HUES64 (cell line): ENCODE measurements around the gene SCAI.
"Not testable (repeated sequence)": the region's sequence is repeated elsewhere in the genome, so short reads cannot be mapped to it uniquely, and the experiment has no call there.

Experiments
- H3K27ac ChIP-seq: 2 replicates; pipeline ENCODE4 v1.7.0; 2013; ENCODE audit warnings: low read depth, low read length, inconsistent platforms
- H3K27me3 ChIP-seq: 2 replicates; pipeline ENCODE4 v1.6.1; 2013; ENCODE audit warnings: mild to moderate bottlenecking, low read length; ENCODE audit not compliant: insufficient read depth
- H3K36me3 ChIP-seq: 2 replicates; pipeline ENCODE4 v1.6.1; 2013; ENCODE audit warnings: mild to moderate bottlenecking, low read length; ENCODE audit not compliant: insufficient read depth
- H3K4me1 ChIP-seq: 2 replicates; pipeline ENCODE4 v1.6.1; 2013; ENCODE audit warnings: mild to moderate bottlenecking, low read length, moderate library complexity; ENCODE audit not compliant: insufficient read depth
- H3K4me3 ChIP-seq: 2 replicates; pipeline ENCODE4 v1.5.1; 2013; ENCODE audit warnings: mild to moderate bottlenecking, low read length, moderate library complexity
- H3K9ac ChIP-seq: 2 replicates; pipeline ENCODE4 v1.6.1; 2013; ENCODE audit warnings: mild to moderate bottlenecking, low read depth, low read length
- H3K9me3 ChIP-seq: 2 replicates; pipeline ENCODE4 v1.6.1; 2013; ENCODE audit warnings: low read depth, low read length; ENCODE audit not compliant: insufficient read depth
- WGBS: fragments of 150-250, 120-280 bp; methylation state at CpG from one replicate; pipeline ENCODE4 v1.1.7; 2013; ENCODE audit warnings: missing lambda C conversion rate; 5-methylcytosine and 5-hydroxymethylcytosine counted together

SCAI gene

DNA sequence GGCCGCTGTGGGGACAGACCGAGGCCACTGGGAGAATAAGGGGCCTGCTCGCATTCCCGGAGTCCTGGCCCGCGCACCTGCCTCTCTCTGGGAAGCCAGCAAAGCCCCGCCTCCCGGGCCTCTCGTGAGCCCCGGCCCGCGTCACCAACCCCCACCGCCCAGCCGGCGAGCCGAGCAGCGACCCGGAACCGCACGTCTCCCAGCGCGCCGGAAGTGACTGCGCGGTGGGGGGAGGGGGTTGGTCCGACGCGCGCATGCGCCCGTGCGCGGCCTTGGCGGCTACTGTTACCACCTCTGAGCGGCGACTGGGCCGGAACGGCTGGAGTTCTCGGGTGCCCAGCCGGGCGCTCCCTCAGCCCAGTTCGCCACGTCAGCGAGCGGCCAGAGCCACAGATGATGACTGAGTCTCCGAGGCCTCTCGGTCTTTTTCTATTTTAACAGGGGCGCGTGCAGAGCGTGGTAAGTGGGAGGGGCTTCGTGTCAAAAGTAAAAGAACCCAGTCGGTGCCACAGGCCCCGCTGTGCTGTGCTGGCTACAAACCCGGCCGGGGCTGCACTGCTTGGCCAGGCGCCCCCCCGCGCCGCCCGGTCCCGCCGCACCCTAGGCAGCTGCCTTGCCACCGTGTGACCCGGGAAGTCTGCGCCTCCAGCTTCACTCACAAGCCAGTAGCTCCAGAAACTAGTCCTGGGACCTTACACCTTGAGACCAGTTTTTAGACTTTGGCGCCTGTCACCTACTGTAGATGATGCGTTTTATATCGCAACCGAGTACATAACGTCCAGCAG lies 202.2 kb downstream of the SCAI start, which contains the start of gene GOLGA1:
Gene GOLGA1 (minus strand): TSS at position 190 of the 785 bp plus-strand sequence. CDS start 2,372 bp downstream, outside the sequence.
- H3K9ac ChIP-seq = peak within 1 kb of the TSS; percentile 86
- H3K36me3 ChIP-seq = peaks cover 7% of the 10 kb centered on the region; the same call in 1 of the 2 replicates
- no peaks in the 10 kb centered on the region for H3K27me3 ChIP-seq
- peaks cover 5% of the 10 kb centered on the region; the same call in 1 of the 2 replicates for H3K4me1 ChIP-seq
- no peaks in the 10 kb centered on the region for H3K9me3 ChIP-seq
- peak within 1 kb of the TSS; percentile 94 for H3K27ac ChIP-seq
- WGBS = under 1% methylated on average over 70 of the region's 70 CpGs
- peak within 1 kb of the TSS; percentile 79 for H3K4me3 ChIP-seq

DNA sequence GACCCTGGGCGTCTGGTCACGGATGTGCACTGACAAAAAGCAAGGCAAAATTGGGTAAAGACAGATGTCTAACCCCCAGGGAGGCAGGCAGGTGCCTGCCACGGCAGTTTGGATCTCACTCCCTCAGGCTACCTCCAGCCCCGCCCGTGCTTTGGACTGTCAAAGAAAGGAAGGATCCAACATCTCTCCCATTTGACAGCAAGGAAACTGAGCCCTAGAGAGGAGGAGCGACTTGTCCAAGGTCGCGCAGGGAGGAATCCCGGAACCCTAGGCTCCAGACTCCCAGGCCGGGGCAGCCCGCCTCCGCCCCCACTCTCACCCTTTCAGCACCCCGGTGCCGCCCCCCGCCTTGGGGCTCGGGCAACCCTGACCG lies 202.8 kb downstream of the SCAI start:
- 1% methylated on average over 17 of the region's 17 CpGs for WGBS
- H3K36me3 ChIP-seq = peaks cover 9% of the 10 kb centered on the region; the same call in 1 of the 2 replicates
- H3K4me1 ChIP-seq = peaks cover 5% of the 10 kb centered on the region; the same call in 1 of the 2 replicates
- H3K4me3 ChIP-seq = peak overlapping the region; percentile 79
- H3K27ac ChIP-seq = peak overlapping the region; percentile 94
- H3K9me3 ChIP-seq = no peaks in the 10 kb centered on the region
- H3K9ac ChIP-seq = peak overlapping the region; percentile 84
- H3K27me3 ChIP-seq = no peaks in the 10 kb centered on the region

DNA sequence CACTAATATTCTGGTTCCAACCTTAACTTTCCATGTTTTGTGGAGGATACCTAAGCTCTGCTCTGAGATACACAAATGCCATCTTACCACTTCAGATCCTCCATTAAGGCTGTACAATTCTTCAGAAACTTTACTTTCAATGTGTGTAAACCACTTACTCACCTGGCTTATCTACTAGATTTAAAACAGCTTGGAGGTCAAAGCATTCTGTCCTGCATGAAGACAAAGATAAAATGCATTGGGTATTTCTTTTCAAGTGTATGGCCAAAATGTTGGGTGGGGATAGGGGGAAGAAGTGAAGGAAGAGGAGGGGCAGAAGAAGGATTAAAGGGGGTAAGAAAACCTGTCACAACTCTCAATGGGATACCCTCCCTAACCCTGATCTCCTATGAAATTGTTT lies 203.4 kb downstream of the SCAI start:
- H3K27ac ChIP-seq = peak overlapping the region; percentile 94; the same call in 1 of the 2 replicates
- H3K4me1 ChIP-seq = peaks cover 5% of the 10 kb centered on the region; the same call in 1 of the 2 replicates
- H3K9me3 ChIP-seq = no peaks in the 10 kb centered on the region
- H3K27me3 ChIP-seq = no peaks in the 10 kb centered on the region
- H3K4me3 ChIP-seq = peak overlapping the region; percentile 79
- peaks cover 9% of the 10 kb centered on the region; the same call in 1 of the 2 replicates for H3K36me3 ChIP-seq
- peak overlapping the region; percentile 84 for H3K9ac ChIP-seq

DNA sequence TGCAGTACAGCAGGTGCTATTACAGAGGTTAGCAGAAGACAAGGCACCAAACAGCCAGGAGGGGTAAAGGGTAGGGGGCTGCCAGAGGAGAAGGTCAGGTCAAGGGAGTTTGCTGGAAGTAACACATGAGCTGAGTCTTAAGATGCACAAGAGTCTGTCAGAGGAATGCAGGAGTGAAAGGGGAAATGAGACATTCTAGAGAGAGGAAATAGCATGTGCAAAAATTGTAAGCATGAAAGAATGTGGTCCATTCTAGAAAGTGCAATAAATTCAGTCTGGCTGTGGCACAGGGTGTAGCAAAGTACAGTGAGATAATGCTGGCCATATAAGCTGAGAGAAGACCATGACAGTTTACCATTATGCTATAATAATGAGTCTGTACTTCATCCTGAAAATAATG lies 209.0 kb downstream of the SCAI start:
- H3K4me3 ChIP-seq = no peak overlapping the region
- no peaks in the 10 kb centered on the region for H3K27me3 ChIP-seq
- no peaks in the 10 kb centered on the region for H3K9me3 ChIP-seq
- H3K4me1 ChIP-seq = no peaks in the 10 kb centered on the region
- H3K36me3 ChIP-seq = peaks cover 28% of the 10 kb centered on the region
- H3K27ac ChIP-seq = no peak overlapping the region
- no peak overlapping the region for H3K9ac ChIP-seq

DNA sequence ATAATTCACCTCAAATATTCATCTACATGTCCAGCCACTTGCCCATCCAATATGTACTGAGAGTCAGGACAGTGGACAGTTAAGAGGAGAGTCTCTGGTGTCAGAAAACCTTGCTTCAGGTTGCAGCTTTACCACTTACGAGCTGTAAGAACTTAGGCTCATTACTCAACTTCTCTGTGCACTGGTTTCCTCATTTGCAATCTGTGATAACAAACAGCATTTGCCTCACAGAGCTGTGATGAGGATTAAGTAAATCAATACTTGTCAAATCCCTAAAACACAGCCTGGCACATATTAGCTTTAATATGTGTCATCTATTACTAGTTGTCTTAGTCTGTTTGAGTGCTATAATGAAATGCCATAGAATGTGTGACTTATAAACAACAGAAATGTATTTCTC lies 211.0 kb downstream of the SCAI start:
- H3K27me3 ChIP-seq = no peaks in the 10 kb centered on the region
- no peak overlapping the region for H3K27ac ChIP-seq
- H3K36me3 ChIP-seq = peaks cover 43% of the 10 kb centered on the region
- no peak overlapping the region for H3K4me3 ChIP-seq
- 86% methylated on average over 1 of the region's 1 CpG for WGBS
- no peak overlapping the region for H3K9ac ChIP-seq
- no peaks in the 10 kb centered on the region for H3K4me1 ChIP-seq
- H3K9me3 ChIP-seq = no peaks in the 10 kb centered on the region

DNA sequence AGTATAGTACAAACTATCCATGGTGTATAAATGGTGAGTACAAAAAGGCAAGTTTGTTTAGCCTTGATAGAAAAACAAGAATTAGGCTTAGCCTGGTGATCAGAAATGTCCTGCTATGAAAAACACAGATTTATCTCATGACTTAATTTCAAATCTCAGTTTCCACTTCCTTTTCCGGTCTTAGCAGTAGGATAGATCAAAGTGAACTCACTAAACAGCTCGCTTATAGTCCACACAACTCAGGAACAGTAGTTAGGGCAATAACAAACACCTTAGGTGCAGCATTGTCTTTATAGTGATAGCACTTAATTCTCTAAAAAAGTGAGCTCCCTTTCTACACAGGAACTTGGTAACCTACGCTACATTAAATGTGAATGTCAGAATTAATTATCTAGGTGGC lies 213.9 kb downstream of the SCAI start:
- H3K27ac ChIP-seq = no peak overlapping the region
- peaks cover 41% of the 10 kb centered on the region for H3K36me3 ChIP-seq
- no peak overlapping the region for H3K4me3 ChIP-seq
- H3K27me3 ChIP-seq = no peaks in the 10 kb centered on the region
- 97% methylated on average over 3 of the region's 3 CpGs for WGBS
- no peaks in the 10 kb centered on the region for H3K4me1 ChIP-seq
- no peaks in the 10 kb centered on the region for H3K9me3 ChIP-seq
- H3K9ac ChIP-seq = no peak overlapping the region

DNA sequence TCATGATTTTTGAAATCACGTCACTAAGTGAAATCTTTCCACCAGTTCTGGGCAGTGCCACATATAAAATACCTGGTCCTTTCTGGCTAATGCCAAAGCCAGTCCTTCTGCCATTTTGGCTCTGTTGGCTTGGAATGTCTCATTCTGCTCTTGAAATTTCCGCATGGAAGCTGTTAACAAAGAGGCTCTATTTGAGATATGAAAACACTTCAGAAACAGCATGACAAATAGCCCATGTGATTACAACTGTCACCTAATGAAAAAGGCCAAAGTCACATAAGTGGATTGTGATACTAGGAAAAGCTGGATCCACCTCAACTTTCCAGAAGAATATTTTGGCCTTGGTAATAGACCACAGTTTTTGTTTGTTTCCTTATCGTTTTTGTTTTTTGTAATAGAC lies 215.2 kb downstream of the SCAI start:
- H3K36me3 ChIP-seq = peaks cover 43% of the 10 kb centered on the region
- WGBS = 89% methylated on average over 3 of the region's 3 CpGs
- no peak overlapping the region for H3K27ac ChIP-seq
- H3K4me1 ChIP-seq = no peaks in the 10 kb centered on the region
- H3K4me3 ChIP-seq = no peak overlapping the region
- H3K27me3 ChIP-seq = no peaks in the 10 kb centered on the region
- H3K9me3 ChIP-seq = no peaks in the 10 kb centered on the region
- no peak overlapping the region for H3K9ac ChIP-seq

DNA sequence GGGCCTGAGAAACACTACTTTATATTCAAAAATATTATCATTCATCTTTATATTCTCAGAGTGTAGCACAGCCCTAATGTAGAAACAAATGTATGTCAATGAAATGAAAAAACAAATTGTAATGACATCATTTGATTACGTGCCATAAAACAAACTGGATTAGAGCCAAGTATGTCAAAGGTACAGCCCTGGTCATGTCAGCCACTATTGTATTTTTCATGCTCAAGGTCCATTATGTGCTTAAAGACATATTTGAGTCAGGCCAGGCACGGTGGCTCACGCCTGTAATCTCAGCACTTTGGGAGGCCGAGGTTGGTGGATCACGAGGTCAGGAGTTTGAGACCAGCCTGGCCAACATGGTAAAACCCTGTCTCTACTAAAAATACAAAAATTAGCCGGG lies 222.9 kb downstream of the SCAI start:
- not testable (repeated sequence) for H3K9ac ChIP-seq, H3K27ac ChIP-seq, H3K4me1 ChIP-seq, H3K27me3 ChIP-seq, H3K9me3 ChIP-seq, H3K4me3 ChIP-seq
- WGBS = 95% methylated on average over 6 of the region's 6 CpGs
- H3K36me3 ChIP-seq = peaks cover 27% of the 10 kb centered on the region

DNA sequence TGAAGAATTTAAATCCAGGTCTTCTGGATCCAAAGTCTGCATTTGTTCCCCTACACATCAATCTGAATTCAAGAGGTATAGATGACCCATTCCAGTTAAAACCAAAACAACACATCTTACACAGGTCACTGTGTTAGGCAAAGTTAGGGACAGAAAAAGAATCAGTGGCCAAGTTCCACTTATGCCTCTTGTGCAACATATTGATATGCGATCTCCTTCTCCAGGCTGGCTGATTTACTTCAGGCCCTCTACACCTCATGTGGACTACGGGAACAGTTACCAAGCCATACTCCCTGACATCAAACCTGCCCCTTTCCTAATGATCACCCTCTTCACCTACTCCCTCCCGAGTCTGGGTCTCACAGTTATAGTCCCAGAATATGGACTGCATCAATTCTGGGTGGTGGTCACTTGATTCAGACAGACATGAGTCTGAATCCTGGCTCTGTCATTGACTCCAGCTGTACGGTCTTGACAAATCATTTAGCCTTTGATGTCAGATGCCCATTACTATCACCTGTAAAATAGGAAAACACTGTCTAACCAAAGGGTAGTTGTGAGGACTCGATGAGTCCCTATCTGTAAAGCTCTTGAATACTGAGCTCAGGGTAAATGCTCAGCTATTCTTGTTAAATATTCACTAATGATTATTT lies 228.4 kb downstream of the SCAI start:
- H3K4me1 ChIP-seq = no peaks in the 10 kb centered on the region
- H3K4me3 ChIP-seq = no peak overlapping the region
- no peaks in the 10 kb centered on the region for H3K27me3 ChIP-seq
- H3K9ac ChIP-seq = no peak overlapping the region
- no peak overlapping the region for H3K27ac ChIP-seq
- peaks cover 14% of the 10 kb centered on the region for H3K36me3 ChIP-seq
- H3K9me3 ChIP-seq = no peaks in the 10 kb centered on the region
- 92% methylated on average over 5 of the region's 5 CpGs for WGBS

DNA sequence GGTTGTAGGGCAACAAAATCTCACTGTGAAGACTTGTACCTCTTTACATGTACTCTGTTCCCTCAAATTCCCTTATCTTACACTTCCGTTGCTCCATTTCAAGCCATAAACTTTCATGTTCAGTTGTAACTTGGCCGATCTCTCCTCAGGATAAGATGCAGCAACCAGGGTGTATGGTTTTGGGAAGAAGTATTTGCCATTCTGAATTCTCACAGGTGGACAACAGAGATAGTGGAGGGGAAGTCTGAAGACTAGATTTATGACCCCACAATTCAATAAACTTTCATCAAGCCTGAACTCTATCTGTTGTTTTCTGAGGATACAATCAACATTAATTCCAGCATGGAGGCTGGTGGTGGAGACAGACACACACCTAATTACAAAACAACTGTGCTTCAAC lies 229.9 kb downstream of the SCAI start:
- H3K27ac ChIP-seq = no peak overlapping the region
- WGBS = 97% methylated on average over 2 of the region's 2 CpGs
- no peaks in the 10 kb centered on the region for H3K27me3 ChIP-seq
- H3K9ac ChIP-seq = no peak overlapping the region
- H3K4me1 ChIP-seq = no peaks in the 10 kb centered on the region
- peaks cover 6% of the 10 kb centered on the region for H3K36me3 ChIP-seq
- H3K4me3 ChIP-seq = no peak overlapping the region
- no peaks in the 10 kb centered on the region for H3K9me3 ChIP-seq

DNA sequence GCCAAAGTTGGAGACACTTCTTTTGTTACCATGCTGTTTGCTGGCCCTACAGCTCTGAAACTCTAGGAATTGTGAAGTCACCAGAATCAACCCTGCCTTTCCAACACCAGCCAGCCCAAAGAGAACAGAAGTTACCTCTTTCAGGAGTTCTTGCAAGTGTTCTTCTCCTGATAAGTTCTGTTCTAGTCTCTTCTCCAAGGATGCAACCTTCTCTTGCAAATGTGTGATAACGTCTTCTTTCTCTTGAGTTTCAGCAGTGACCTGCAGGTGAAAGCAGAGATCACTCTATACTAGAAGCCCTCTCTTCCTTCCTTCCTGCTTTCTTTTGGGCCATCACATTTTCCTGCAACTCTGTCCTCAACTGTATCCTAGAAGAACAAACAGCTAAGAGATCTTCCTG lies 231.6 kb downstream of the SCAI start:
- H3K9me3 ChIP-seq = no peaks in the 10 kb centered on the region
- no peaks in the 10 kb centered on the region for H3K27me3 ChIP-seq
- WGBS = 90% methylated on average over 1 of the region's 1 CpG
- no peak overlapping the region for H3K4me3 ChIP-seq
- no peak overlapping the region for H3K27ac ChIP-seq
- peaks cover 6% of the 10 kb centered on the region for H3K36me3 ChIP-seq
- no peak overlapping the region for H3K9ac ChIP-seq
- H3K4me1 ChIP-seq = no peaks in the 10 kb centered on the region
